Body of pancreas (tissue), 4 donors: ENCODE results near the gene PLTP.

Experiments
- POLR2A ChIP-seq, 3 donors: fragments of 450-650 bp; IDR thresholded peaks; one replicate each; pipeline ENCODE4 v1.6.1; 2016; ENCODE audit warnings: antibody characterized with exemption in 3 of 3, mild to moderate bottlenecking in 2 of 3
- TF ChIP-seq, protein P1 (sequence below), 7 experiments: fragments of 450-650 bp in 4 of 7; fragments of 200-600 bp in 3 of 7; sonication (generic) in 3 of 7; IDR thresholded peaks; one replicate each; pipeline ENCODE4 v1.5.1; 2016 to 2019; ENCODE audit warnings: antibody characterized with exemption in 7 of 7

- TF ChIP-seq, protein P1, sequence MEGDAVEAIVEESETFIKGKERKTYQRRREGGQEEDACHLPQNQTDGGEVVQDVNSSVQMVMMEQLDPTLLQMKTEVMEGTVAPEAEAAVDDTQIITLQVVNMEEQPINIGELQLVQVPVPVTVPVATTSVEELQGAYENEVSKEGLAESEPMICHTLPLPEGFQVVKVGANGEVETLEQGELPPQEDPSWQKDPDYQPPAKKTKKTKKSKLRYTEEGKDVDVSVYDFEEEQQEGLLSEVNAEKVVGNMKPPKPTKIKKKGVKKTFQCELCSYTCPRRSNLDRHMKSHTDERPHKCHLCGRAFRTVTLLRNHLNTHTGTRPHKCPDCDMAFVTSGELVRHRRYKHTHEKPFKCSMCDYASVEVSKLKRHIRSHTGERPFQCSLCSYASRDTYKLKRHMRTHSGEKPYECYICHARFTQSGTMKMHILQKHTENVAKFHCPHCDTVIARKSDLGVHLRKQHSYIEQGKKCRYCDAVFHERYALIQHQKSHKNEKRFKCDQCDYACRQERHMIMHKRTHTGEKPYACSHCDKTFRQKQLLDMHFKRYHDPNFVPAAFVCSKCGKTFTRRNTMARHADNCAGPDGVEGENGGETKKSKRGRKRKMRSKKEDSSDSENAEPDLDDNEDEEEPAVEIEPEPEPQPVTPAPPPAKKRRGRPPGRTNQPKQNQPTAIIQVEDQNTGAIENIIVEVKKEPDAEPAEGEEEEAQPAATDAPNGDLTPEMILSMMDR (IDR thresholded peaks at IDR 0.05), result no peak
- no peak for TF ChIP-seq POLR2A (IDR thresholded peaks at IDR 0.05)
These were observed 29.4 kb downstream of the PLTP start for GRCh38 chr20:45882469-45883099.
